Cardiac muscle cell (in vitro differentiated cells and primary cell): Measurements from ENCODE around the gene CDK13. TPM values are rescaled to one million over a fixed set of nuclear protein-coding genes. Genes with fewer than 3 reads are reported as not detected.

ENCODE experiments used
- DNase-seq, 2 donors: peaks; one replicate each; pipeline versions ENCODE4 v3.0.0 to v3.0.0-alpha.2; 2010 to 2017; ENCODE audit warnings: low read depth in 1 of 2, low spot score in 1 of 2
- H3K27ac ChIP-seq: fragments of 200-600 bp; sonication (generic); 2 replicates; pipeline ENCODE4 v1.5.1; 2016
- H3K27me3 ChIP-seq: fragments of 200-600 bp; sonication (generic); 2 replicates; pipeline ENCODE4 v1.6.0; 2016; ENCODE audit warnings: control low read depth
- H3K36me3 ChIP-seq: fragments of 200-600 bp; sonication (generic); 2 replicates; pipeline ENCODE4 v1.5.1; 2016; ENCODE audit warnings: control low read depth
- H3K4me1 ChIP-seq: fragments of 200-600 bp; sonication (generic); 2 replicates; pipeline ENCODE4 v1.8.1; 2017; ENCODE audit warnings: low read depth, mild to moderate bottlenecking, mixed run types
- H3K4me3 ChIP-seq: fragments of 200-600 bp; sonication (generic); 2 replicates; pipeline ENCODE4 v1.5.1; 2016; ENCODE audit warnings: mild to moderate bottlenecking
- H3K9me3 ChIP-seq: fragments of 200-600 bp; sonication (generic); 2 replicates; pipeline ENCODE4 v1.5.1; 2017; ENCODE audit warnings: low read depth, mild to moderate bottlenecking, control low read depth
- CTCF ChIP-seq: IDR thresholded peaks from 2 replicates; pipeline ENCODE4 v1.5.1; 2012; ENCODE audit warnings: low read depth, mild to moderate bottlenecking, low read length
- polyA plus RNA-seq: library from polyadenylated mRNA; unstranded; fragments of >200 nt; fragmentation: Nextera tagmentation; extraction: Ambion mirVana; gene quantifications from 2 replicates; pipeline ENCODE4 v1.2.1, GENCODE V29; 2016
- total RNA-seq: library from RNA; depleted of rRNA; stranded (reverse); fragments of >200 nt; gene quantifications from 2 replicates; pipeline ENCODE4 v1.2.3, GENCODE V29; 2016

Gene CDK13
- total and polyA plus RNA-seq, 2 experiments from 2014 or later: 30.5 to 76.5 TPM

- H3K4me3 ChIP-seq: no peak overlapping the region
- TF ChIP-seq CTCF: no peak
- H3K9me3 ChIP-seq: no peaks in the 10 kb centered on the region
- no peak overlapping the region for H3K27ac ChIP-seq
- no peaks in the 10 kb centered on the region for H3K27me3 ChIP-seq
- H3K36me3 ChIP-seq: peaks cover 4% of the 10 kb centered on the region
- DNase-seq: no peak
- no peaks in the 10 kb centered on the region for H3K4me1 ChIP-seq
Observed at GRCh38 chr7:40058026-40058425, 108.0 kb downstream of the CDK13 start.

DNA sequence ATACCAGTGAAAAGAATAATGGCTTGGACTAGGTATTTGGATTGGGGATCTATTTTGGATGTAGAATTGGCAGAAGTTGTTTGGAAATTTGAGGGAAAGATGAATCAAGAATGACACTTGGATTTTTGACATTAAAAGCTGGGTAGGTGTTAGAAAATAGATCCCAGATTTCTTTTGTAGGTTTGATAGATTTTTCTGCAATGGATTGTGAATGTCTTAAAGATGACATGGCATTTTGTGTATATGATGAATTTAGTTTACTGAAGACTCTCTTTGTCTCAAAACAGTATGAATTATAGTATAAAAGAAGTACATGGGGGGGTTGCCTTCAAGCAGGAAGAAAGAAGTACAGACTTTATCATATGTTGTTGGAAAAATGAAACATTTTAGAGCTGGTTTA is 108.6 kb downstream of the CDK13 start:
- Histone ChIP-seq H3K4me3 (no peak overlapping the region), H3K36me3 (peaks cover 4% of the 10 kb centered on the region), H3K27me3 (no peaks in the 10 kb centered on the region), H3K9me3 (no peaks in the 10 kb centered on the region), H3K27ac (no peak overlapping the region), H3K4me1 (no peaks in the 10 kb centered on the region)
- DNase-seq: no peak
- TF ChIP-seq CTCF: no peak

DNA sequence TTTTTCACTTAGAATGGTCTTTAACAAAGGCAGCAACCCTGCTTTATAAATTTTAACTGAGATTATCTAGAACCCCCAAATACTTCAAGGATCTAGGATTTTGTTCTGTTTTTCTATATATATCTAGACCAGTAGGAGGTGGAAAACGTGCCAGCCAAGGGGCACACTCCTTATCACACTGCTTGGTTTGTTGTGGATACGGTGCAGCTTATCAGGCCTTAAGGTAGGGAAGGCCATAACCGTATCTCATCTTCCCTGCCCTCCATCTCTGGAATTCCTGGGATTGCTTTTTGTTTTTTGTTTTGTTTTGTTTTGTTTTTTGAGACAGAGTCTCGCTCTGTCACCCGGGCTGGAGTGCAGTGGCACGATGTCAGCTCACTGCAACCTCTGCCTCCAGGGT is 109.0 kb downstream of the CDK13 start:
- Histone ChIP-seq H3K9me3 (no peaks in the 10 kb centered on the region), H3K27me3 (no peaks in the 10 kb centered on the region), H3K4me1 (no peaks in the 10 kb centered on the region), H3K4me3 (no peak overlapping the region), H3K27ac (no peak overlapping the region), H3K36me3 (peaks cover 4% of the 10 kb centered on the region)
- no peak for DNase-seq
- TF ChIP-seq CTCF: no peak

DNA sequence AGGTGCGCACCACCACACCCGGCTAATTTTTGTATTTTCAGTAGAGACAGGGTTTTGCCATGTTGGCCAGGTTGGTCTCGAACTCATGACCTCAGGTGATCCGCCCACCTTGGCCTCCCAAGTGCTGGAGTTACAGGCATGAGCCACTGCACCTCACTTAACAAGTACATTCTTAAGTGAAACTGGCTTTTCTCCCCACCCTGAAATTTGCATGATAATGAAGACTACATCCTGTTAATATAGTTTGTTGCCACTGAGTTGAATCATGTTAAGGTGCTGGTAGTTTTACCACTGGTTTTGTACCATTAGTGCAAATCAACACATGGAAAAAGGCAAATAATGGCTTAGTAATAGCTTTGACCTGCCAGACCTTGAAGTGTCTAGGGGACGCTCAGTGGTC is 122.2 kb downstream of the CDK13 start:
- Histone ChIP-seq H3K9me3 (no peaks in the 10 kb centered on the region), H3K4me3 (no peak overlapping the region), H3K27me3 (no peaks in the 10 kb centered on the region), H3K4me1 (no peaks in the 10 kb centered on the region), H3K27ac (no peak overlapping the region), H3K36me3 (peaks cover 7% of the 10 kb centered on the region)
- no peak for DNase-seq
- no peak for TF ChIP-seq CTCF

DNA sequence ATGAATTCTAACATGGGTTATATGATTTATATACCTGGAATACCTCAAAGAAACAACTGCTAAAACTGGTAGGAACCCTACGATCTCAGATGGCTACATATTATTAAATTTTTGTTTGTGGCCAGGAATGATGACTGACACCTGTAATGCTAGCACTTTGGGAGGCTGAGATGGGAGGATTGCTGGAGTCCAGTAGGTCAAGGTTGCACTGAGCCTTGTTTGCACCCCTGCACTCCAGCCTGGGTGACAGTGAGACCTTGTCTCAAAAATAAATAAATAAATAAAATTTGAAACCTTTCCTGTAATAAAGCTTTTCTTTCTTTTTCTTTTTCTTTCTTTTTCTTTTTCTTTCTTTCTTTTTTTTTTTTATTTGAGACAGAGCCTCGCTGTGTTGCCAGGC is 123.2 kb downstream of the CDK13 start:
- H3K27me3 ChIP-seq: no peaks in the 10 kb centered on the region

More for the DNA sequence above, 123.2 kb downstream of the CDK13 start:
- Histone ChIP-seq H3K4me3 (no peak overlapping the region), H3K9me3 (no peaks in the 10 kb centered on the region), H3K4me1 (no peaks in the 10 kb centered on the region), H3K27ac (no peak overlapping the region), H3K36me3 (peaks cover 7% of the 10 kb centered on the region)
- no peak for TF ChIP-seq CTCF
- DNase-seq: no peak
